GM23338 (cell line): ENCODE data around the gene ALKBH4. TPM values are rescaled to one million over a fixed set of nuclear protein-coding genes. Genes with fewer than 3 reads are reported as not detected.
A peak's percentile ranks its signal among the peaks of the same experiment; 100 is the strongest.

Experiments
- ATAC-seq: fragments of 200-7000 bp; cut with Tn5 transposase; 3 replicates; pipeline ENCODE4 v1.9.1; 2020
- DNase-seq: peaks from one replicate; pipeline ENCODE4 v3.0.0-alpha.2; 2015; ENCODE audit warnings: low spot score
- H2AFZ ChIP-seq: fragments of 200-600 bp; sonication (generic); 2 replicates; pipeline ENCODE4 v1.8.0; 2016; ENCODE audit warnings: antibody characterized with exemption, mild to moderate bottlenecking, moderate library complexity
- H3F3A ChIP-seq: fragments of 200-600 bp; sonication (generic); replicated peaks from 2 replicates; pipeline ENCODE4 v1.8.0; 2017; ENCODE audit warnings: antibody characterized with exemption, mixed run types, low read depth
- H3K27ac ChIP-seq: fragments of 200-600 bp; sonication (generic); 2 replicates; pipeline ENCODE4 v1.6.1; 2016; ENCODE audit warnings: low read depth
- H3K27me3 ChIP-seq: fragments of 200-600 bp; sonication (generic); 2 replicates; pipeline ENCODE4 v1.8.0; 2016; ENCODE audit warnings: mild to moderate bottlenecking, mixed run types, moderate library complexity; ENCODE audit not compliant: insufficient read depth
- H3K36me3 ChIP-seq: fragments of 200-600 bp; sonication (generic); 2 replicates; pipeline ENCODE4 v1.8.0; 2016; ENCODE audit warnings: mild to moderate bottlenecking; ENCODE audit not compliant: insufficient read depth
- H3K4me1 ChIP-seq: fragments of 200-600 bp; sonication (generic); 2 replicates; pipeline ENCODE4 v1.8.0; 2016; ENCODE audit warnings: mild to moderate bottlenecking, moderate library complexity; ENCODE audit not compliant: insufficient read depth
- H3K4me2 ChIP-seq: fragments of 200-600 bp; sonication (generic); 2 replicates; pipeline ENCODE4 v1.7.1; 2017; ENCODE audit warnings: mixed run types
- H3K4me3 ChIP-seq: fragments of 200-600 bp; sonication (generic); 2 replicates; pipeline ENCODE4 v1.6.1; 2016; ENCODE audit warnings: mixed run types
- H3K79me2 ChIP-seq: fragments of 200-600 bp; sonication (generic); replicated peaks from 2 replicates; pipeline ENCODE4 v1.8.0; 2017; ENCODE audit warnings: mild to moderate bottlenecking; ENCODE audit not compliant: insufficient read depth
- H3K9me2 ChIP-seq: fragments of 200-600 bp; sonication (generic); 2 replicates; pipeline ENCODE4 v1.8.0; 2017; ENCODE audit not compliant: insufficient read depth
- H4K20me1 ChIP-seq: fragments of 200-600 bp; sonication (generic); replicated peaks from 2 replicates; pipeline ENCODE4 v1.8.0; 2017; ENCODE audit warnings: mild to moderate bottlenecking; ENCODE audit not compliant: insufficient read depth
- H3K27ac Mint-ChIP-seq: 2 replicates; pipeline ENCODE4 v1.8.0; 2020; ENCODE audit warnings: inconsistent platforms, mild to moderate bottlenecking, moderate library complexity, mixed read lengths
- H3K27me3 Mint-ChIP-seq: 3 replicates; pipeline ENCODE4 v1.8.0; 2022; ENCODE audit warnings: low read depth, mild to moderate bottlenecking, moderate library complexity, mixed read lengths, inconsistent platforms; ENCODE audit not compliant: insufficient read depth, poor library complexity
- H3K36me3 Mint-ChIP-seq: 3 replicates; pipeline ENCODE4 v1.8.0; 2021; ENCODE audit warnings: low read depth, mild to moderate bottlenecking, inconsistent platforms, moderate library complexity, mixed read lengths
- H3K4me1 Mint-ChIP-seq: 3 replicates; pipeline ENCODE4 v1.8.0; 2020; ENCODE audit warnings: mild to moderate bottlenecking, inconsistent platforms, mixed read lengths
- H3K4me3 Mint-ChIP-seq: 3 replicates; pipeline ENCODE4 v1.8.0; 2021; ENCODE audit warnings: moderate library complexity, mild to moderate bottlenecking, inconsistent platforms, mixed read lengths
- H3K9me3 Mint-ChIP-seq: 3 replicates; pipeline ENCODE4 v1.8.0; 2020; ENCODE audit warnings: moderate library complexity, mild to moderate bottlenecking, inconsistent platforms, mixed read lengths
- CREB1 ChIP-seq: fragments of 250-450 bp; sonication (Bioruptor Pico); IDR thresholded peaks from 2 replicates; pipeline ENCODE4 v1.5.0; 2020; ENCODE audit warnings: low read depth, mild to moderate bottlenecking, moderate library complexity
- CTCF ChIP-seq, 2 experiments: fragments of 200-600 bp in 1 of 2; sonication (generic) in 1 of 2; conservative IDR thresholded peaks; 2 replicates each; pipeline versions ENCODE4 v1.5.1 to v1.6.1; 2016 to 2017; ENCODE audit warnings: antibody characterized with exemption in 2 of 2, low read depth in 2 of 2, mild to moderate bottlenecking in 2 of 2, moderate library complexity in 1 of 2
- ETS1 ChIP-seq: IDR thresholded peaks from 2 replicates; pipeline ENCODE4 v1.6.1; 2016; ENCODE audit warnings: antibody characterized with exemption
- EZH2 ChIP-seq: fragments of 200-600 bp; sonication (generic); IDR thresholded peaks from one replicate; pipeline ENCODE4 v1.8.0; 2017; ENCODE audit warnings: antibody characterized with exemption, mild to moderate bottlenecking, low read depth; ENCODE audit not compliant: unreplicated experiment
- EZH2phosphoT487 ChIP-seq: fragments of 200-600 bp; sonication (generic); IDR thresholded peaks from one replicate; pipeline ENCODE4 v1.8.1; 2018; ENCODE audit warnings: antibody characterized with exemption; ENCODE audit not compliant: unreplicated experiment
- JUNB ChIP-seq: IDR thresholded peaks from one replicate; pipeline ENCODE4 v1.6.1; 2016; ENCODE audit warnings: antibody characterized with exemption; ENCODE audit not compliant: unreplicated experiment
- NANOG ChIP-seq: IDR thresholded peaks from 2 replicates; pipeline ENCODE4 v1.6.1; 2016; ENCODE audit warnings: antibody characterized with exemption, borderline replicate concordance
- POLR2AphosphoS5 ChIP-seq: IDR thresholded peaks from 2 replicates; pipeline ENCODE4 v1.6.1; 2016; ENCODE audit warnings: antibody characterized with exemption, low read depth
- REST ChIP-seq: IDR thresholded peaks from one replicate; pipeline ENCODE4 v1.6.1; 2018; ENCODE audit warnings: antibody characterized with exemption; ENCODE audit not compliant: unreplicated experiment
- STAT1 ChIP-seq: IDR thresholded peaks from one replicate; pipeline ENCODE4 v1.6.1; 2016; ENCODE audit warnings: antibody characterized with exemption; ENCODE audit not compliant: unreplicated experiment
- ZNF114 ChIP-seq: fragments of 250-450 bp; sonication (Bioruptor Pico); IDR thresholded peaks from 2 replicates; pipeline ENCODE4 v1.5.0; 2020; ENCODE audit warnings: mild to moderate bottlenecking, moderate library complexity
- ZNF331 ChIP-seq: fragments of 250-450 bp; sonication (Bioruptor Pico); IDR thresholded peaks from 2 replicates; pipeline ENCODE4 v1.5.0; 2020; ENCODE audit warnings: low read depth, mild to moderate bottlenecking, moderate library complexity
- polyA plus RNA-seq: library from polyadenylated mRNA; unstranded; fragments of >200 nt; fragmentation: Nextera tagmentation; extraction: Ambion mirVana; gene quantifications from 2 replicates; pipeline ENCODE4 v1.2.1, GENCODE V29; 2016
- total RNA-seq: library from RNA; depleted of rRNA; stranded (reverse); fragments of >200 nt; shearing (Covaris generic); gene quantifications from 2 replicates; pipeline ENCODE4 v1.2.3, GENCODE V29; 2014

ALKBH4 gene
- total and polyA plus RNA-seq, 2 experiments from 2014 or later = 17.7 to 45.0 TPM

GRCh38 chr7:102436118-102436517 is 28.5 kb downstream of the ALKBH4 start:
- Histone ChIP-seq H3F3A (no peaks in the 10 kb centered on the region; the same call in 1 of the 2 replicates), H4K20me1 (no peaks in the 10 kb centered on the region), H3K27ac (no peak overlapping the region), H3K27me3 (no peaks in the 10 kb centered on the region), H3K4me1 (peaks cover 24% of the 10 kb centered on the region), H3K4me2 (no peak overlapping the region), H3K9me2 (no peaks in the 10 kb centered on the region), H2AFZ (no peak overlapping the region), H3K79me2 (0 out of 2 replicates have a peak, but pooled peaks cover 7% of the 10 kb centered on the region), H3K36me3 (no peaks in the 10 kb centered on the region), H3K4me3 (no peak overlapping the region)
- ATAC-seq (no peak), DNase-seq (no peak)
- no peaks in the 10 kb centered on the region for H3K9me3 Mint-ChIP-seq
- peaks cover 3% of the 10 kb centered on the region; the same call in 2 of the 3 replicates for H3K36me3 Mint-ChIP-seq
- no peak overlapping the region for H3K27ac Mint-ChIP-seq
- no peak for TF ChIP-seq CREB1 (CRISPR knock-in tag)
- no peak for TF ChIP-seq STAT1
- TF ChIP-seq NANOG = no peak
- no peak for TF ChIP-seq POLR2AphosphoS5
- TF ChIP-seq CTCF (conservative IDR thresholded peaks at IDR 0.05; ENCODE audit: low read depth in 2 of 2) = no peak
- H3K4me1 Mint-ChIP-seq = peaks cover 19% of the 10 kb centered on the region
- peaks cover 13% of the 10 kb centered on the region for H3K27me3 Mint-ChIP-seq
- H3K4me3 Mint-ChIP-seq = no peak overlapping the region

GRCh38 chr7:102434039-102434486 is 30.6 kb downstream of the ALKBH4 start:
- no peak overlapping the region for H3K27ac ChIP-seq
- Mint-ChIP-seq H3K27ac (no peak overlapping the region; the same call in 1 of the 2 replicates), H3K36me3 (peaks cover 4% of the 10 kb centered on the region), H3K4me3 (peak overlapping the region; percentile 80), H3K9me3 (no peaks in the 10 kb centered on the region), H3K4me1 (peaks cover 29% of the 10 kb centered on the region), H3K27me3 (peaks cover 17% of the 10 kb centered on the region)
- ATAC-seq (peak; percentile 13), DNase-seq (no peak)
- no peaks in the 10 kb centered on the region for H3K27me3 ChIP-seq
- H3K79me2 ChIP-seq = 0 out of 2 replicates have a peak, but pooled peaks cover 7% of the 10 kb centered on the region
- H3K36me3 ChIP-seq = no peaks in the 10 kb centered on the region
- no peaks in the 10 kb centered on the region; the same call in 1 of the 2 replicates for H3F3A ChIP-seq
- H3K4me3 ChIP-seq = peak overlapping the region; percentile 85
- no peaks in the 10 kb centered on the region for H3K9me2 ChIP-seq
- H2AFZ ChIP-seq = no peak overlapping the region
- peak overlapping the region; percentile 81 for H3K4me2 ChIP-seq
- H4K20me1 ChIP-seq = no peaks in the 10 kb centered on the region
- H3K4me1 ChIP-seq = peaks cover 26% of the 10 kb centered on the region
- TF ChIP-seq CREB1 (CRISPR knock-in tag) (no peak), EZH2phosphoT487 (no peak), CTCF (conservative IDR thresholded peaks at IDR 0.05; ENCODE audit: low read depth in 2 of 2) (no peak), REST (no peak), STAT1 (no peak), POLR2AphosphoS5 (no peak), JUNB (no peak), ZNF331 (CRISPR knock-in tag) (no peak), EZH2 (no peak), NANOG (no peak), ZNF114 (CRISPR knock-in tag) (no peak), ETS1 (no peak)
